Coronary artery (tissue), 2 donors: ENCODE measurements around the gene CTPS1.

ENCODE experiments used
- DNase-seq: peaks from one replicate; pipeline ENCODE4 v3.0.0-alpha.2; 2017; ENCODE audit warnings: low spot score
- H3K27ac ChIP-seq, 2 donors: fragments of 200-600 bp; sonication (generic); one replicate each; pipeline ENCODE4 v1.5.1; 2016 to 2019
- H3K4me3 ChIP-seq: fragments of 200-600 bp; sonication (generic); 2 replicates; pipeline ENCODE4 v1.5.1; 2016; ENCODE audit warnings: mild to moderate bottlenecking, moderate library complexity
- CTCF ChIP-seq: fragments of 200-600 bp; sonication (generic); IDR thresholded peaks from one replicate; pipeline ENCODE4 v1.5.1; 2019; ENCODE audit warnings: antibody characterized with exemption

The CTPS1 gene

GRCh38 chr1:41044187-41044586, 64.7 kb downstream of the CTPS1 start:
- TF ChIP-seq CTCF, result no peak
- H3K4me3 ChIP-seq, result no peak overlapping the region
- peak overlapping the region in 1 of 2 donors; percentile 93 for H3K27ac ChIP-seq
- no peak for DNase-seq

DNA sequence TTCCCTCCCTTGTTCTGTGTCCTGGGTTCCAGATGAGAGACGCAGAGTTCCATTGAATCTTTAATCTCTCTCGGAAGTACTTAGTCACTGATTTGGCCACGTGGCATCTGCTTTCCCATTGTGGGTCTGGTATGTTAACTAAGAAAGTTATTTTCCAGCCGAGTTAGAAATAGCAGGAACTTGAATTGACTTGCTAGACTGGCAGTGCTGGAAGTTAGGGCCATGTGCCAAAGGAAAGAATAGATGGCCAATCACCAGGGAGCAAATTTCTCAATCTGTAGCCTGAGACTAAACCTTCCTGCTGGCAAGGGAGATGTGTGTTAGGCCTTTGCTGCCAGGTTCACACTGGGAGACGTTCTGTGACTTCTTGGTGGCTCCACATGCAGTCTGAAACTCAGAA, 66.2 kb downstream of the CTPS1 start:
- TF ChIP-seq CTCF, result no peak
- Histone ChIP-seq H3K27ac (peak overlapping the region; percentile 89 to 93), H3K4me3 (no peak overlapping the region)
- peak; percentile 92 for DNase-seq

DNA sequence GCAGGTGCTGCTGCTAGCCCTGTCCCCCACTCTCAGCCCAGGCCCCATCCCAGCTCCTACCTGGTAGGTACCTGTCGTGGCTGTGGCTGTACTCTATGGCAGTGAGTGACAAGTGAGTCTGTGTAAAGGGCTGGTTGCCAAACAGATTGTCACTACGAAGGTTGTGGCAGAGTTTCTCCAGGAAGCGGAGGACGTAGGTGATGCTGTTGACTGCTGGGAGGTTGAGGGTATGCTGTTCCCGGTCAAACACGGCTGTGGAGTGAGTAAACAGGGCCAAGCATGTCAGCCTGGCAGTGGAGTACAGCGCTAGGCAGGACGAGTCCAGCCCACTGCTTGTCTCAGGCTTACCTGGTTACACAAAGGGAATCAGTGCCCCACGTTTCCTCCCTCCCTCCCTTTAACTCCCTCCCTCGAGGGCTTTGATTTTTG, 66.9 kb downstream of the CTPS1 start:
- no peak for TF ChIP-seq CTCF
- Histone ChIP-seq H3K4me3 (peak overlapping the region; percentile 10), H3K27ac (peak overlapping the region; percentile 89 to 93)
- DNase-seq, result no peak

DNA sequence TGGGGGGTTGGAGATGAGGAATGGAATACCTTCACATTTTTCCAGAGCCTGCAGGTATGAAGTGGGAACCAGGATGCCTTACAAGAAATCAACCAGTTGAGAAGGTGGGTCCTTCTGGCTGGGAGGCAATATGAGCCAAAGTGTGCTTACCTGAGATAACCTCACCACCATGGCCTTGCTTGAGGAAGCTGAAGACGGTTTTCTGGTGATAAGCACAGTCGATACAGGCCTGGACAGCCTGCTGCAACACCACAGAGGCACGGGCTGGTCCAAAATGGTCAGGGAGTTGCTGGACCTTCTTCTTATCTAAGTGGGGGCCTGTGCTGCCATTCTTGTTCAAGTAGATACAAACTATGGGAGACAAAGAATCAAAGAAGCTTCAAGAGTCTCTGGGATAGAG, 69.0 kb downstream of the CTPS1 start:
- Histone ChIP-seq H3K27ac (no peak overlapping the region), H3K4me3 (no peak overlapping the region)
- no peak for DNase-seq
- no peak for TF ChIP-seq CTCF

DNA sequence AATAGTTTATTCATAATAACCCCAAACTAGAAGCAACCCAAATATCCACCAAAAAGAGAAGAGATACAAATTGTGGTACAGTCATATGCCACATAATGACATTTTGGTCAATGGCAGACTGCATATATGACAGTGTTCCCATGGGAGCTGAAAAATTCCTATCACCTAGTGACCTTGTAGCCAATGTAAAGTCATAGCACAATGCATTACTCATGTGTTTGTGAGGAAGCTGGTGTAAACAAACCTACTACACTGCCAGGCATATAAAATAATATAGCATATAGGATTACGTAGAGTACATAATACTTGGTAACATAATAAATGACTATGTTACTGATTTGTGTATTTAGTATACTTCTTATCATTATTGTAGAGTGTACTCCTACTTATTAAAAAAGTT, 71.5 kb downstream of the CTPS1 start:
- no peak overlapping the region for H3K4me3 ChIP-seq
- no peak for DNase-seq
- no peak for TF ChIP-seq CTCF
- no peak overlapping the region for H3K27ac ChIP-seq

DNA sequence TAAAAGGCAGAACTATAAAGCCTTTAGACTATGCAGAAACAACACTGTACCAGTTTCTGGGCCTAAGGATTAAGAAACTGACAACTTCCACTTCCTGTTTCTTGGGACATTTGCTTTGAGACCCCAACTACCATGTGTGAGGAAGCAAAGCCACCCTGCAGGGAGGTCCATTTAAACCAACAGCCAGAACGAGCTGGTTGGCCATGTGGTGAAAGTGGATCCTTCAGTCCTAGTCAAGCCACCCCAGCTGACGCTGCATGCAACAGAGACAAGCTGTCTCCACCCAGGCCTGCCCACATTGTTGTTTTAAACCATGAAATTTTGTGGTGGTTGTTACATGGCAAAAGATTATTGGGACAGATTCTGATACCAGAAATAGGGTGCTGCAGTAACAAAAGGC, 73.8 kb downstream of the CTPS1 start:
- no peak for TF ChIP-seq CTCF
- H3K27ac ChIP-seq, result no peak overlapping the region
- DNase-seq, result no peak
- no peak overlapping the region for H3K4me3 ChIP-seq

DNA sequence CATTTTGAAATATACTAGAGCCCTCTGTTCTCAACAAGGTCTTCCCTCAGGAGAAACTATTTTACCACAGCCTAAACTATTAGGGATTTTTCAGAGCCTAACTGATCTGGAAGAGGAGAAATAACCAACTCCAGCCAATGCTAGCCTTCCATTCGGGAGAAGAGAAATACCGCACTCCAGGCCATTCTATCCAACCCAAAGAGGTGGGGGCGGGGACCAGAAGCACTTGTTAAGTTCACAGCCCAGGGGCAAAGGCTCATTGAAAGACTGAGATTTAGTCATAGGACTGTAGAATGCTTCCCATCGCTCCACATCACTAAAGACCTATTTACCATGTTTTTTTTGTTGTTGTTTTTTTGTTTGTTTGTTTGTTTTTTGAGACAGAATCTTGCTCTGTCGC, 77.4 kb downstream of the CTPS1 start:
- TF ChIP-seq CTCF, result no peak
- DNase-seq, result no peak
- H3K4me3 ChIP-seq, result no peak overlapping the region
- no peak overlapping the region for H3K27ac ChIP-seq
